Globus pallidus (tissue), 1 donor: Measurements from ENCODE around the gene HYAL1.
"Not testable (repeated sequence)": the region's sequence is repeated elsewhere in the genome, so short reads cannot be mapped to it uniquely, and the experiment has no call there.

ENCODE experiments used
- DNase-seq: peaks from one replicate; pipeline ENCODE4 v3.0.0-alpha.2; 2015; ENCODE audit warnings: low spot score

HYAL1 gene

DNA sequence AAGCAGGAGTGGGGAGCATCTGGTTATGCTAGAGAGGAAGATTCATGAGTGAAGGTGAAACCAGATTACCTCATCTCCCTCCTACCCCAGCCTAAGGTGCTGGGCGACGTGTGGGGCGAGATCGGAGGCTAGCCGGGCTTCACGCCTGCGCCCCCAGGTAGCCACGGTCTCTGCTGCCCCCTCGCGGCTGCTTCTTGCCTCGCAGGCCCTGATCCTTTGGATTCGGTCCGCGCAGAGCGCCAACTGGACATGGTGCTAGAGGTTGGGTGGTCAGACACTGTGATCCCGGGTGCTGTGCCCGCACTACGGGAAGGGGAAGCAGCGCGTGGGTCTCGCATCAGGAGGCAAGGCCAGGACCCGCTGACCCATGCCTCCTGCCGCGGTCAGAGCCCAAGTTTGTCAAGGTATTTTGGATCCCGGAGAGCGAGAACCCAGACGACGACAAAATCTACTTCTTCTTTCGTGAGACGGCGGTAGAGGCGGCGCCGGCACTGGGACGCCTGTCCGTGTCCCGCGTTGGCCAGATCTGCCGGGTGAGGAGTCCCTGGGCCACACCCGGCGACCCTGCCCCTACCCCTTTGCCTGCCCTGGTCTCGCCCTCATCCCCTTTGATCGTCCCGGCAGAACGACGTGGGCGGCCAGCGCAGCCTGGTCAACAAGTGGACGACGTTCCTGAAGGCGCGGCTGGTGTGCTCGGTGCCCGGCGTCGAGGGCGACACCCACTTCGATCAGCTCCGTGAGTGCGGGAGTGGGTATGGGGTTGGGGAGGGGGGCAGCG is 30.3 kb downstream of the HYAL1 start:
- DNase-seq, result peak; percentile 90

- DNase-seq, result not testable (repeated sequence)
Measured at GRCh38 chr3:50272538-50272910, 30.9 kb downstream of the HYAL1 start.

DNA sequence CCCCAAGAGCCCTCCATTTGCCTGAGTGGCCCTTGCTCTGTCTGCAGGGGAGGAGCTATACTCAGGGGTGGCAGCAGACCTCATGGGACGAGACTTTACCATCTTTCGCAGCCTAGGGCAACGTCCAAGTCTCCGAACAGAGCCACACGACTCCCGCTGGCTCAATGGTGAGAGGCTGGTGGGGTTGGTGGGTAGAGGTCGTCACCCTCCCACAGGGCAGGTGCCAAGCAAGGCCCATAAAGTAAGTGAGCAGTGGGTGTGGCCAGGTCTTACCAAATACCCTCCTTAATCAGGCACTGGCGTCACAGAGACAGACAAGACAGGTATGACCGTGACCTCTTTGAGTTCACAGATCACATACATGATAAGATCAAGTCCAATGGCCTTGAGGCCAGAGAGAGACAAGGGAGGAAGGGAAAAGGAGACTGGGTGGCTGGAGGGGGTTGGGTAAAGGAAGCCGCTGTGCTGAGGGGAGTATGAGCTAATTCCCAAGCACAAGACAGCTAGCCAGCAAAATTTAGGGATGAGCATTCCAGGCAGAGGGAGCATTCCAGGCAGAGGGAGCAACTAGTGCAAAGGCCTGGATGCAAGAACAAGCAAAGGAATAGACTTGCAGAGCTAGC is 31.9 kb downstream of the HYAL1 start:
- no peak for DNase-seq

DNA sequence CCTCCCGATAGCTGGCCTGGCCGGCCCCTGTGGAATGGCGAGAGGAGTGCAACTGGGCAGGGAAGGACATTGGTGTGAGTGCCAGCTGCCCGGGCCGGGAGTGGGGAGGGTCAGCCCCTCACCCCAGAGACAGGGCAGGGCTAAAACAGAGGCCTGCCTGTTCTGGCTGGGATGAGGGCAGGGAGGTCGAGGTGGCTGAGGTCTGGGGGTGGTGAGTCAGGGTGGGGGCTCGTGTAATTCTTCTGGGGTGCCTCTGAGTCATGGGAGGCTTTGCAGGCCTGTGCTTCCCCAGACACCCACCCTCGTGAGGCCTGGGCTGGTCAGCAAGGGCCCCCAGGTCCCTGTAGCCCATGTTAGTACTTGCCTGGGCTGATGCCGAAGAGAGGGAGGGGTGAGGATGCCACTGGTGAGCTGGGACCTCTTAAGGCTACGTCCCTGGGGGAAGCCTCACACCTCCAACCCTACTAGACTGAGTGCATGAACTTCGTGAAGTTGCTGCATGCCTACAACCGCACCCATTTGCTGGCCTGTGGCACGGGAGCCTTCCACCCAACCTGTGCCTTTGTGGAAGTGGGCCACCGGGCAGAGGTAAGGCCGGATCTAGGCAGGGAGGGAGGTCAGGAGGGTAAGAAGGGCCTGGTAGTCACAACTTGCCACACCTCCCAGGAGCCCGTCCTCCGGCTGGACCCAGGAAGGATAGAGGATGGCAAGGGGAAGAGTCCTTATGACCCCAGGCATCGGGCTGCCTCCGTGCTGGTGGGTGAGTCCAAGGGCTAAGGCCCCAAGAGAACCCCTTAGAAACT is 32.8 kb downstream of the HYAL1 start:
- DNase-seq, result no peak

GRCh38 chr3:50269977-50270413 is 33.4 kb downstream of the HYAL1 start:
- no peak for DNase-seq

- no peak for DNase-seq
Measured at GRCh38 chr3:50269460-50269859, 33.9 kb downstream of the HYAL1 start.

- DNase-seq, result no peak
Measured at GRCh38 chr3:50268703-50269451, 34.5 kb downstream of the HYAL1 start, which contains the start of gene SEMA3B. Gene SEMA3B (plus strand): TSS chr3:50269147. CDS start chr3:50269241, 94 bp downstream.

DNA sequence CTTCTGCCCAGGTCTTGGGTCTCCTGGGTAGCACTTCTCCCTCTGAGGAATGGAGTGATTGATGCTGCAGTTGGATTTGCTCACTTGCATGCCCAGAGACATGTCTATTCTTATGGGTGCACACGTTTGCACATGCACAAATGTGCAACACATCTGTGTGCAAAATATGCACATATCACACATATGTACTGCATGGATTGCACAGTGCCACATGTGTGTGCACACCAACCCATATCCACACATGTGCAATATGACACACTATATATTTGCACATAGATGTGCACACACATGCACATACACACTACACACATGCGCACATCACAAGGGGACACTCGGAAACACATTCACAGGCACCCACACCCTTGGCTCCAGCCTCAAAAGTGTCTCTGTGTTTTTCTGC is 35.1 kb downstream of the HYAL1 start:
- no peak for DNase-seq

- DNase-seq, result peak; percentile 79
Measured at GRCh38 chr3:50267280-50267913, 36.0 kb downstream of the HYAL1 start.

GRCh38 chr3:50266836-50267235 is 36.5 kb downstream of the HYAL1 start:
- DNase-seq, result no peak

- no peak for DNase-seq
Measured at GRCh38 chr3:50266017-50266416, 37.4 kb downstream of the HYAL1 start.

GRCh38 chr3:50265571-50265970 is 37.8 kb downstream of the HYAL1 start:
- DNase-seq, result no peak

- no peak for DNase-seq
Measured at GRCh38 chr3:50264964-50265485, 38.3 kb downstream of the HYAL1 start.

DNA sequence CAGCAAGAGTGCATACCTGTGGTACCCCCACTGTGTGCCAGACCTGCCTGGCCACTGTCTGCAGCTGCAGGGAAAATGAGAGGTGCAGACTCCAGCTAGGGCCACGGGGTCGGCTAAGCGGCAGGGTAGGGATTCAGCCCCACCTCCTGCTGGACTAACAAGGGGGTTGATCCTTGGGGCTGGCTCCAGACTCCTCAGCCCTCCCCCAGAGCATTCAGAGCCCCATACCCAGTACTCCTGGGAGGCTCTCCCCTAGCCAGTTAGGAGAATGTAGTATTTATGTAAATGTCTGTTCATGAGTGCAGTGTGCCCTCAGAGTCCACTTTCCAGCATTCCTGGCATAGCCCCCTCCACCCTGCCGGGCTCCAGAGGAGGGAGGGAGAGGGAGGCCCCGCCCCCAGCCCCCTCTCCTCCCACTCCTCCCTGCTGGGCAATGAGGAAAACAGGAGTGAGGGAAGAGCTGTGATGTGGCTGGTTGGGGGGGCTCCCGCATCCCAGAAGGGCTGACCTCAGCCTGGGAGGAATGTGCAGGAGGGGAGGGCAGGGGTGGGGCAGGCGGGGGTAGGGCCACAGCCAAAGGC is 38.9 kb downstream of the HYAL1 start:
- DNase-seq, result peak; percentile 93

DNA sequence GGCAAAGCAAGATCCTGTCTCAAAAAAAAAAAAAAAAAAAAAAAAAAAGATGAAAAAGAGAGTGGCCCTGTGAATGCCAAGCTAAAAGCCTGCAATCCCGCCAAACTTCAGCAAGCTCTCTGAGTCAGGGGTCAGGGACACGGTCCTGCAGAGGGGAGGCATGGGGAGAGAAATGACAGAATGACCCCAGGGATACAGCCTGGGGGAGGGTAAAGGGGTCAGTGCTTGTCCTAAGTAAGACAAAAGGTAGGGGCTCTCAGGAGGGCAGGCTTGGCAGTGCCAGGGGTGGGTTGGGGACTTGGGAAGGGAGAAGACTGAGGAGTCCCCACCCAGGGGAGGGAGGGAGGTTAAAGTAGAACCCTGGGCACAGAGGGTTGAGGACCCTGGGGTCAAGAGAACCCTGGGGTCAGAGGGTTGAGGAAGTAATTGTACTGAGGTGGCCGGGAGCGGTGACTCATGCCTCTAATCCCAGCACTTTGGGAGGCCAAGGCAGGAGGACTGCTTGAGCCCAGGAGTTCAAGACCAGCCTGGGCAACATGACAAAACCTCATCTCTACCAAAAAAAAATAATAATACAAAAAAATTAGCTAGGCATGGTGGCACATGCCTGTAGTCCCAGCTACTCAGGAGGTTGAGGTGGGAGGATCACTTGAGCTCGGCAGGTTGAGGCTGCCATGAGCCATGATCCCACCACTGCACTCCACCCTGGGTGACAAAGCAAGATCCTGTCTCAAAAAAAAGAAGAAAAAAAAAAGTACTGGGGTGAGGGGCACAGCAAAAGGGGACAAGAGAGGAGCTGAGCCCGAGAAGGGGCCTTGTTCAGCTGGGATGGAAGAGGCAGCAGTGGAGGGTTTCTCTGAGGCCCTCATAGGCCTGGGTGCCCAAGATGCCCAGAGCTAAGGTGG is 39.6 kb downstream of the HYAL1 start:
- no peak for DNase-seq

DNA sequence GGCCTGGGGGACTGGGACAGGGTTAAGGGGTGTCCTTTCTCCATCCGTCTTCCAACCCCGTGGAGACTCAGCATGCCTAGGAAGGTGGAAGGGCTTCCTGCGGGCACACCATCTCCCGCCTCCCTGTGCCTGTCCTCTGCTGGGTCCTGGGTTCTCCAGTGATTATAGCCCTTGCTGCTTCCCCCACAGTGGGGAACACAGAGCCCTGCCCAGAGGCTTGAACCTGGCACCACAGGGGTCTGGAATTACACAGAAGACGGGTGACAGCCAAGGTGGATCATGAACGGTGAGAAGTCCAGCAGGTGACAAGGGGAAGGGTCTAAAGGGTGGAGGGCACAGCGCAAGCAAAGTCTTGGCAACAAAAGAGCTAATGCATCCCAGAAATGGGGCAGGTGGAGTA is 40.6 kb downstream of the HYAL1 start:
- DNase-seq, result no peak

DNA sequence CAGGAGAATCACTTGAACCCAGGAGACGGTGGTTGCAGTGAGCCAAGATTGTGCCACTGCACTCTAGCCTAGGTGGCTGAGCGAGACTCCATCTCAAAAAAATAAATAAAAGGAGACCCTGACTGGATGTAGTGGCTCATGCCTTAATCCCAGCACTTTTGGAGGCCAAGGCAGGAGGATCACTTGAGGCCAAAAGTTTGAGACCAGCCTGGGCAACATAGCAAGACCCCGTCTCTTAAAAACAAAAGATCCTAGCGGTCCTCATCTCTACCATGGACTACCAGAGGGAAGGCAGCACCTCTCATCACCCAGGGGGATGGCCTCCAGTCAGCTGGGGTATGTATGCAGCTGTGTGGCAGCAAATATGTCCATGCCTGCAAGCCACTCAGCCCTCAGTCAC is 41.2 kb downstream of the HYAL1 start:
- not testable (repeated sequence) for DNase-seq

GRCh38 chr3:50261505-50261904 is 41.9 kb downstream of the HYAL1 start:
- no peak for DNase-seq

DNA sequence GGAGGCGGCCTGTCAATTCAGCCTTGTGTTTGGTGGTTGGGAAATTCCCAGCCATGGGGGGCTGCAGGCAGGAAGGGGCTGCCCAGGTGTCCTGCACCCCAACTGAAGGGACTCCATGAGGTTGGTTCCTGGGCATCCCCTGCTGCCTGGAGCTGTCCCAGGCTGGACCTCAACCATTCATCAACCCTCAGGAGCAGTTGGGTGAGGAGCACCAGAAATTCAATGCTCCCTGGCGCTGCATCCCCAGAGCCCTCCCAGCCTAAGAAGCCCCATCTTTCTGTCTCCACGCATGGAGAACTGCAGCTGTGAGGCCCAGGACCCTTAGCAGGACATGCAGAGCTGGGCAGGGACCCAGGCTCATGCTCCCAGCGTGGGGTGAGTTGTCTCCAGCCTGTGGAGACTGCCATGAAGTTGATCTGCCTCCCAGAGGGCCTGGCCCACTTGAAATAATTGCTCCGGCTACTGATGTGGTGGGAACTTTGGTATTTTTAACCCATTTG is 42.4 kb downstream of the HYAL1 start:
- no peak for DNase-seq
